ENCODE measurements around the gene FRMD5. TPM values are rescaled to one million over a fixed set of nuclear protein-coding genes. Genes with fewer than 3 reads are reported as not detected.
"Not testable (repeated sequence)": the region's sequence is repeated elsewhere in the genome, so short reads cannot be mapped to it uniquely, and the experiment has no call there.

Gene FRMD5
- total RNA-seq, 1 donor from 2014 or later = 1.5 TPM

GRCh38 chr15:43854801-43855200, 340.3 kb downstream of the FRMD5 start:
- Mint-ChIP-seq H3K36me3 (ENCODE audit: low read depth) (peaks cover 2% of the 10 kb centered on the region), H3K4me3 (ENCODE audit: unreplicated experiment) (no peak overlapping the region), H3K27ac (ENCODE audit: unreplicated experiment) (no peak overlapping the region), H3K4me1 (ENCODE audit: low read depth) (no peaks in the 10 kb centered on the region), H3K27me3 (ENCODE audit: low read depth) (no peaks in the 10 kb centered on the region), H3K9me3 (ENCODE audit: low read depth) (no peaks in the 10 kb centered on the region)
- TF ChIP-seq CTCF (IDR thresholded peaks at IDR 0.05) = no peak
- DNase-seq (ENCODE audit: low spot score) = no peak

GRCh38 chr15:43852607-43853006, 342.5 kb downstream of the FRMD5 start:
- H3K36me3 Mint-ChIP-seq (ENCODE audit: low read depth) = peaks cover 2% of the 10 kb centered on the region
- no peak for DNase-seq (ENCODE audit: low spot score)
- no peak overlapping the region for H3K4me3 Mint-ChIP-seq (ENCODE audit: unreplicated experiment)

GRCh38 chr15:43851251-43851650, 343.8 kb downstream of the FRMD5 start:
- H3K27ac Mint-ChIP-seq (ENCODE audit: unreplicated experiment) = no peak overlapping the region
- H3K4me1 Mint-ChIP-seq (ENCODE audit: low read depth) = no peaks in the 10 kb centered on the region
- H3K27me3 Mint-ChIP-seq (ENCODE audit: low read depth) = no peaks in the 10 kb centered on the region

More at GRCh38 chr15:43852607-43853006, 342.5 kb downstream of the FRMD5 start:
- H3K4me1 Mint-ChIP-seq (ENCODE audit: low read depth) = no peaks in the 10 kb centered on the region
- no peak for TF ChIP-seq CTCF (IDR thresholded peaks at IDR 0.05)
- no peak overlapping the region for H3K27ac Mint-ChIP-seq (ENCODE audit: unreplicated experiment)
- no peaks in the 10 kb centered on the region for H3K9me3 Mint-ChIP-seq (ENCODE audit: low read depth)
- no peaks in the 10 kb centered on the region for H3K27me3 Mint-ChIP-seq (ENCODE audit: low read depth)

GRCh38 chr15:43845421-43845820, 349.6 kb downstream of the FRMD5 start:
- TF ChIP-seq CTCF (IDR thresholded peaks at IDR 0.05) = no peak
- no peak overlapping the region for H3K4me3 Mint-ChIP-seq (ENCODE audit: unreplicated experiment)
- H3K9me3 Mint-ChIP-seq (ENCODE audit: low read depth) = no peaks in the 10 kb centered on the region
- no peak overlapping the region for H3K27ac Mint-ChIP-seq (ENCODE audit: unreplicated experiment)
- DNase-seq (ENCODE audit: low spot score) = no peak
- no peaks in the 10 kb centered on the region for H3K27me3 Mint-ChIP-seq (ENCODE audit: low read depth)
- peaks cover 7% of the 10 kb centered on the region for H3K4me1 Mint-ChIP-seq (ENCODE audit: low read depth)
- H3K36me3 Mint-ChIP-seq (ENCODE audit: low read depth) = no peaks in the 10 kb centered on the region

More at GRCh38 chr15:43851251-43851650, 343.8 kb downstream of the FRMD5 start:
- Mint-ChIP-seq H3K36me3 (ENCODE audit: low read depth) (peaks cover 2% of the 10 kb centered on the region), H3K4me3 (ENCODE audit: unreplicated experiment) (no peak overlapping the region), H3K9me3 (ENCODE audit: low read depth) (no peaks in the 10 kb centered on the region)
- DNase-seq (ENCODE audit: low spot score) = no peak
- no peak for TF ChIP-seq CTCF (IDR thresholded peaks at IDR 0.05)

GRCh38 chr15:43832485-43832884, 362.6 kb downstream of the FRMD5 start:
- not testable (repeated sequence) for H3K4me3 Mint-ChIP-seq (ENCODE audit: unreplicated experiment); H3K36me3 Mint-ChIP-seq (ENCODE audit: low read depth); H3K9me3 Mint-ChIP-seq (ENCODE audit: low read depth)

GRCh38 chr15:43831519-43832052, 363.5 kb downstream of the FRMD5 start:
- H3K36me3 Mint-ChIP-seq (ENCODE audit: low read depth); H3K9me3 Mint-ChIP-seq (ENCODE audit: low read depth); H3K4me3 Mint-ChIP-seq (ENCODE audit: unreplicated experiment); DNase-seq (ENCODE audit: low spot score); H3K27me3 Mint-ChIP-seq (ENCODE audit: low read depth); H3K27ac Mint-ChIP-seq (ENCODE audit: unreplicated experiment): not testable (repeated sequence)
- H3K4me1 Mint-ChIP-seq (ENCODE audit: low read depth) = peaks cover 20% of the 10 kb centered on the region

More at GRCh38 chr15:43832485-43832884, 362.6 kb downstream of the FRMD5 start:
- not testable (repeated sequence) for DNase-seq (ENCODE audit: low spot score); H3K27ac Mint-ChIP-seq (ENCODE audit: unreplicated experiment); H3K27me3 Mint-ChIP-seq (ENCODE audit: low read depth)
- H3K4me1 Mint-ChIP-seq (ENCODE audit: low read depth) = peaks cover 12% of the 10 kb centered on the region

- not testable (repeated sequence) for DNase-seq (ENCODE audit: low spot score); H3K36me3 Mint-ChIP-seq (ENCODE audit: low read depth); H3K27me3 Mint-ChIP-seq (ENCODE audit: low read depth); H3K4me3 Mint-ChIP-seq (ENCODE audit: unreplicated experiment); H3K9me3 Mint-ChIP-seq (ENCODE audit: low read depth); H3K27ac Mint-ChIP-seq (ENCODE audit: unreplicated experiment)
- H3K4me1 Mint-ChIP-seq (ENCODE audit: low read depth) = peaks cover 24% of the 10 kb centered on the region
Measured at GRCh38 chr15:43830691-43831275, 364.3 kb downstream of the FRMD5 start.

- not testable (repeated sequence) for DNase-seq (ENCODE audit: low spot score); H3K27ac Mint-ChIP-seq (ENCODE audit: unreplicated experiment); H3K36me3 Mint-ChIP-seq (ENCODE audit: low read depth); H3K9me3 Mint-ChIP-seq (ENCODE audit: low read depth); H3K27me3 Mint-ChIP-seq (ENCODE audit: low read depth); H3K4me3 Mint-ChIP-seq (ENCODE audit: unreplicated experiment)
- peaks cover 24% of the 10 kb centered on the region for H3K4me1 Mint-ChIP-seq (ENCODE audit: low read depth)
Measured at GRCh38 chr15:43829951-43830540, 365.0 kb downstream of the FRMD5 start.

Measured in chondrocyte (in vitro differentiated cells).